Osteoblast (primary cell): ENCODE measurements around the gene DIS3L2. TPM values are rescaled to one million over a fixed set of nuclear protein-coding genes. Genes with fewer than 3 reads are reported as not detected.

Experiments
- DNase-seq: peaks from one replicate; pipeline ENCODE4 v3.0.0; 2011; ENCODE audit warnings: low spot score, mixed read lengths; ENCODE audit not compliant: insufficient read length; ENCODE audit errors: missing footprints
- H2AFZ ChIP-seq: 2 replicates; pipeline ENCODE4 v1.6.0; 2011; ENCODE audit warnings: mild to moderate bottlenecking, low read length
- H3K27ac ChIP-seq: 2 replicates; pipeline ENCODE4 v1.5.1; 2011; ENCODE audit warnings: mild to moderate bottlenecking, low read depth, low read length, moderate library complexity
- H3K27me3 ChIP-seq: 2 replicates; pipeline ENCODE4 v1.6.0; 2012; ENCODE audit warnings: mild to moderate bottlenecking, control low read depth, inconsistent platforms, low read length, moderate library complexity; ENCODE audit not compliant: insufficient read depth
- H3K36me3 ChIP-seq: 2 replicates; pipeline ENCODE4 v1.5.1; 2011; ENCODE audit warnings: mild to moderate bottlenecking, low read length, control low read depth, moderate library complexity; ENCODE audit not compliant: insufficient read depth
- H3K4me1 ChIP-seq: 2 replicates; pipeline ENCODE4 v1.5.1; 2011; ENCODE audit warnings: mild to moderate bottlenecking, low read length, control low read depth, moderate library complexity; ENCODE audit not compliant: insufficient read depth
- H3K4me2 ChIP-seq: 2 replicates; pipeline ENCODE4 v1.6.0; 2011; ENCODE audit warnings: mild to moderate bottlenecking, low read length; ENCODE audit not compliant: insufficient read depth
- H3K4me3 ChIP-seq: fragments of 200-600 bp; sonication (generic); 3 replicates; pipeline ENCODE4 v1.5.1; 2012; ENCODE audit warnings: mild to moderate bottlenecking, low read length, inconsistent platforms; ENCODE audit not compliant: insufficient read depth
- H3K79me2 ChIP-seq: 2 replicates; pipeline ENCODE4 v1.6.0; 2012; ENCODE audit warnings: mild to moderate bottlenecking, low read length, control low read depth, inconsistent platforms; ENCODE audit not compliant: insufficient read depth
- H3K9me3 ChIP-seq: 2 replicates; pipeline ENCODE4 v1.5.1; 2011; ENCODE audit warnings: low read depth, low read length, control low read depth
- H4K20me1 ChIP-seq: 2 replicates; pipeline ENCODE4 v1.6.0; 2012; ENCODE audit warnings: mild to moderate bottlenecking, low read length, control low read depth; ENCODE audit not compliant: insufficient read depth
- total RNA-seq: library from RNA; depleted of rRNA; stranded (reverse); fragments of >200 nt; gene quantifications from 2 replicates; pipeline ENCODE4 v1.2.3, GENCODE V29; 2012
- TF ChIP-seq, protein P1 (sequence below): IDR thresholded peaks from 2 replicates; pipeline ENCODE4 v1.5.1; 2011; ENCODE audit warnings: mild to moderate bottlenecking, low read depth, low read length, moderate library complexity; ENCODE audit errors: extremely low read depth

DIS3L2 gene
- total RNA-seq, 1 donor = 28.2 TPM

DNA sequence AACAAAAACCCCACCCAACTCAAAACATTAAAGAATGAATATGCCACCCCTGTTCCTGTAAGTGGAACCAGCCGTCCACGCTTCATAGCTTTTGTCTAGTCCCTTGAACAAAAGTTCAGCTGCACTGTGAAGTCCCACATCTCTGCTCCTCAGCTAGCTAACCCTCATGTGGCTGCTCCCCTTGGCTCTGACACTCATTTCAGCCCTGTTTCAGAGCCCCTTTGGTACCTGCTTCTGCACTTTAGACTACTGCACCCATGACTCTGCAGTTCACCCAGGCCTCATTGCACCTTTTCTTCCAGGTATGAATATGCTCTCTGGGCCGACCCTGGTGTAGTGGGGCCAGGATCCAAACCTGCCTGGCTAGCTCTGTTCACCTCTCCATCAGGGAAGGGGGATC, 155.3 kb downstream of the DIS3L2 start:
- no peaks in the 10 kb centered on the region for H3K9me3 ChIP-seq
- H3K36me3 ChIP-seq = no peaks in the 10 kb centered on the region
- H3K4me3 ChIP-seq = no peak overlapping the region
- H3K4me1 ChIP-seq = no peaks in the 10 kb centered on the region
- no peak overlapping the region for H3K4me2 ChIP-seq
- no peak overlapping the region for H2AFZ ChIP-seq
- DNase-seq = no peak
- H4K20me1 ChIP-seq = peaks cover 14% of the 10 kb centered on the region
- no peak overlapping the region for H3K27ac ChIP-seq
- H3K27me3 ChIP-seq = no peaks in the 10 kb centered on the region
- TF ChIP-seq, protein P1, sequence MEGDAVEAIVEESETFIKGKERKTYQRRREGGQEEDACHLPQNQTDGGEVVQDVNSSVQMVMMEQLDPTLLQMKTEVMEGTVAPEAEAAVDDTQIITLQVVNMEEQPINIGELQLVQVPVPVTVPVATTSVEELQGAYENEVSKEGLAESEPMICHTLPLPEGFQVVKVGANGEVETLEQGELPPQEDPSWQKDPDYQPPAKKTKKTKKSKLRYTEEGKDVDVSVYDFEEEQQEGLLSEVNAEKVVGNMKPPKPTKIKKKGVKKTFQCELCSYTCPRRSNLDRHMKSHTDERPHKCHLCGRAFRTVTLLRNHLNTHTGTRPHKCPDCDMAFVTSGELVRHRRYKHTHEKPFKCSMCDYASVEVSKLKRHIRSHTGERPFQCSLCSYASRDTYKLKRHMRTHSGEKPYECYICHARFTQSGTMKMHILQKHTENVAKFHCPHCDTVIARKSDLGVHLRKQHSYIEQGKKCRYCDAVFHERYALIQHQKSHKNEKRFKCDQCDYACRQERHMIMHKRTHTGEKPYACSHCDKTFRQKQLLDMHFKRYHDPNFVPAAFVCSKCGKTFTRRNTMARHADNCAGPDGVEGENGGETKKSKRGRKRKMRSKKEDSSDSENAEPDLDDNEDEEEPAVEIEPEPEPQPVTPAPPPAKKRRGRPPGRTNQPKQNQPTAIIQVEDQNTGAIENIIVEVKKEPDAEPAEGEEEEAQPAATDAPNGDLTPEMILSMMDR = no peak
- H3K79me2 ChIP-seq = no peaks in the 10 kb centered on the region

DNA sequence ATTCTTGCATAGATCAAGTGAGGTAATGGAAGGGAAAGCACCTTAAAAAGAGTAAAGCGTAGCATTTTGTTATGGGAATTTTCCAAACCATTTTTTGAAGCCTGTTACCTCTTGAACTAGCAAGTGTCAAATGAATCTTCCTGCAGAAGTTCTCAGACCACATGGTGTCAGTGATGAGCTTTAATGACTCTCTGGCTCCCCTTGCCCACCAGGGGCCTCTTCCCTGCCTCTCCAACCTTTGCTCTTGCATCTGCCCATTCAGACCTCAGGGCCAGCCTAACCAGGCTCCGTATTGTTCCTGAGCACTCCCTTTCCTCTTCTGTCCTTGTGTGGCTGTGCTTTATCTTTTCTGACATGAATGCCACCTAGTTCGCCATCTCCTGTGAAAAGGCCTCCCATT, 155.9 kb downstream of the DIS3L2 start:
- Histone ChIP-seq H4K20me1 (peaks cover 10% of the 10 kb centered on the region), H2AFZ (no peak overlapping the region), H3K27ac (no peak overlapping the region), H3K36me3 (no peaks in the 10 kb centered on the region), H3K27me3 (no peaks in the 10 kb centered on the region), H3K9me3 (no peaks in the 10 kb centered on the region), H3K4me2 (no peak overlapping the region), H3K4me1 (no peaks in the 10 kb centered on the region), H3K4me3 (no peak overlapping the region), H3K79me2 (no peaks in the 10 kb centered on the region)
- DNase-seq = no peak
- TF ChIP-seq, protein P1 = no peak

DNA sequence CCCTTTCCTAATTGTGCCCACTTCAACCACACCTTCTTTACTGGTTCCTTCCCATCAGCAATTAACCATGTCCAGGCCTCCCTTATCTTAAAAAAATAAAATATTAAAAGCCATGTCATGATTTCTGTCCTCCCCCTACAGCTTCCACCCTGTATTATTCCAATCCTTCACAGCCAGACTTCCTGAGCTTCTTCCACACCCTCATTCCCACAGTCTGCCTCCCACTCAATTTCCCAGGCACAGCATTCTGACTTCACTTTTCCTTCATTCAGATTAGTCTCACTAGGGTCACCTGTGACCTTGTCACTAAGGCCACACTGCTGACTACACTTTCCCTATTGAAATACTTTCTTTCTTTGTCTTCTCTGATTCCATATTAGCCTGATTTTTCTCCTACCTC, 159.4 kb downstream of the DIS3L2 start:
- Histone ChIP-seq H4K20me1 (peaks cover 7% of the 10 kb centered on the region), H3K27me3 (no peaks in the 10 kb centered on the region), H3K79me2 (no peaks in the 10 kb centered on the region), H3K4me2 (no peak overlapping the region), H2AFZ (no peak overlapping the region), H3K27ac (no peak overlapping the region), H3K9me3 (no peaks in the 10 kb centered on the region), H3K36me3 (no peaks in the 10 kb centered on the region), H3K4me3 (no peak overlapping the region), H3K4me1 (no peaks in the 10 kb centered on the region)
- no peak for DNase-seq
- TF ChIP-seq, protein P1 = no peak

DNA sequence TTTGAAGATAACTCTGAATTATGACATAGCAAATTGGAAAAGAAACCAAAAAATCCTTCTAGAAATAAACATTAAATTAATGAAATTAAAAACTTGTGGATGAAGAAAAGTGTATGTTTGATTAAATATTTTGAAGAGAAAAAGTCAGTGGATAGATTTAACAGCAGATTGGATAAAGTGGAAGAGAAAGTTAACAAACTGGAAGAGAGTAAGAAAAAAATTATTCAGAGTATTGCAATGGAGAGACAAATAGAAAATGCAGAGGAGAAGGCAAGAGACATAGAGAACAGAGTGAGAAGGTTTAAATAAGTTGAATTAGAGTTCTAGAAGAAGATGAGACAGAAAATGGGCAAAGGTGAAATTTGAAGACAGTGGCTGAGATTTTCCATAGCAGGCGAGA, 162.8 kb downstream of the DIS3L2 start:
- TF ChIP-seq, protein P1 = no peak
- H3K4me3 ChIP-seq = no peak overlapping the region
- no peak for DNase-seq
- H3K27me3 ChIP-seq = no peaks in the 10 kb centered on the region
- no peaks in the 10 kb centered on the region for H3K9me3 ChIP-seq
- no peak overlapping the region for H2AFZ ChIP-seq
- no peak overlapping the region for H3K4me2 ChIP-seq
- H3K27ac ChIP-seq = no peak overlapping the region
- peaks cover 3% of the 10 kb centered on the region for H3K4me1 ChIP-seq
- H3K79me2 ChIP-seq = no peaks in the 10 kb centered on the region
- H4K20me1 ChIP-seq = peaks cover 7% of the 10 kb centered on the region
- no peaks in the 10 kb centered on the region for H3K36me3 ChIP-seq
